Measurements from ENCODE around the gene BMERB1.

GRCh38 chr16:15610369-15610871, 176.0 kb downstream of the BMERB1 start:
- TF ChIP-seq CTCF (IDR thresholded peaks at IDR 0.05) (no peak), ZNF219 (CRISPR knock-in tag; IDR thresholded peaks at IDR 0.05; ENCODE audit: borderline replicate concordance) (no peak), PRRX2 (CRISPR knock-in tag; IDR thresholded peaks at IDR 0.05) (no peak), FOXJ3 (CRISPR knock-in tag; IDR thresholded peaks at IDR 0.05; ENCODE audit: borderline replicate concordance) (no peak), PRDM15 (CRISPR knock-in tag; IDR thresholded peaks at IDR 0.05) (no peak)
